Fibroblast of pulmonary artery (primary cell): ENCODE data around the gene CFAP157.

ENCODE experiments used
- DNase-seq: peaks from one replicate; pipeline ENCODE4 v3.0.0-alpha.2; 2010; ENCODE audit warnings: low read depth
- H3K4me3 ChIP-seq: replicated peaks from 2 replicates; pipeline ENCODE4 v1.5.1; 2011; ENCODE audit warnings: low read depth, mild to moderate bottlenecking, control low read depth, low read length, moderate library complexity
- CTCF ChIP-seq: IDR thresholded peaks from 2 replicates; pipeline ENCODE4 v1.5.1; 2011; ENCODE audit warnings: mild to moderate bottlenecking, control low read depth, low read length, inconsistent platforms; ENCODE audit errors: missing control alignments

Gene CFAP157

DNA sequence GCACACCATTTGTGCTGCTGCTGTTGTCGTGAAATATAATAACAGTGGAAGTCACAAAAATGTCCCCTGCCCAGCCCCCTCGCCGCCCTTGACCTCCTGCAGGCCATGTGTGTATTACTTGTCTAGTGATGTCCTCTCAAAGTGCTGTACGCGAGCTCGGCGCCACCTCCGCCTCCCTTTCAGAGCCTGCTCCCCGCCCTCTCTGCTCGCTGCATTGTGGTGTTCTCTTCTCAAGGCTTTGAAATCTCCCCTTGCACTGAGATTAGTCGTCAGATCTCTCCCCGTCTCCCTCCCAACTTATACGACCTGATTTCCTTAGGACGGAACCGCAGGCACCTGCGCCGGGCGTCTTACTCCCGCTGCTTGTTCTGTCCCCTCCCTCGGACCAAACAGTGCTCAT, 14.7 kb upstream of the CFAP157 start:
- no peak for TF ChIP-seq CTCF
- no peak for DNase-seq
- H3K4me3 ChIP-seq: no peak overlapping the region

- no peak for TF ChIP-seq CTCF
- no peak overlapping the region for H3K4me3 ChIP-seq
- DNase-seq: no peak
These were observed 13.6 kb upstream of the CFAP157 start for GRCh38 chr9:127693143-127693542.

GRCh38 chr9:127693697-127694096, 13.1 kb upstream of the CFAP157 start:
- H3K4me3 ChIP-seq: no peak overlapping the region
- no peak for DNase-seq
- TF ChIP-seq CTCF: no peak

- no peak for DNase-seq
- no peak overlapping the region for H3K4me3 ChIP-seq
- no peak for TF ChIP-seq CTCF
These were observed 11.7 kb upstream of the CFAP157 start for GRCh38 chr9:127694890-127695720.

- no peak for DNase-seq
- TF ChIP-seq CTCF: no peak
- H3K4me3 ChIP-seq: no peak overlapping the region
These were observed 9.2 kb upstream of the CFAP157 start for GRCh38 chr9:127697575-127697974.

DNA sequence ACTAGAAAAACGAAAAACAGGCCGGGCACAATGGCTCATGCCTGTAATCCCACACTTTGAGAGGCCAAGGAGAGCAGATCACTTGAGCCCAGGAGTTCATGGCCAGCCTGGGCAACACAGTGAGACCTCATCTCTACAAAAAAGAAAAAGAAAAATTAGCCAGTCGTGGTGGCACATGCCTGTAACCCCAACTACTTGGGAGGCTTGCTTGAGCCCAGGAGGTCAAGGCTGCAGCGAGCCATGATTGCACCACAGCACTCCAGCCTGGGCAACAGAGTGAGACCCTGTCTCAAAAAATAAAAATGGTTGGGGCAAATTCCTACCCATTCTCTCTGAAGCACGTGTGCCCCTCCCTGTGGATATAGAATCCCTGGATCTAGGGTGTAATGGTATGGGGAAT, 8.4 kb upstream of the CFAP157 start:
- DNase-seq: no peak
- no peak for TF ChIP-seq CTCF
- H3K4me3 ChIP-seq: no peak overlapping the region
